ENCODE results near the gene ANKRD12.

Gene ANKRD12

DNA sequence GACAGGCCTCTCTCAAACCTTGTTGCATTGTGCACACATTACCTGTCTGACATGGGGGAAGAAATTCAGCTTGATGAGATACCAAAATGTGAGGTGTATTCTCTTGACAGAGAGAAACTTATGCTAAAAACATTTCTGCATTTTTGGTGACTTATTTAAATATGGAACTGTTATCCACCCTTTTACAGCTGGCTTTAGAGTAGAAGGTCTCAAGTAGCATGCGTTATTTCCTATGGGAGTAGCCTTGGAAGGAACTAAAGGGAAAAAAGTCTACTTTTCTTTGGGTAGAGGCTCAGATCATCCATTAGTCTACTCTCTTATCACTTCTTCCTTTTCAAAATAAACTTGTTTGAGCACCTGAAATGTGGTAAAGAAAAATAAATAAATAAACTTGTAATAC, 141.4 kb downstream of the ANKRD12 start:
- in situ Hi-C loops (cut with MboI; ENCODE audit: low sequenced_read_pairs, unreplicated experiment): no loop called here
- TF ChIP-seq, protein P1, sequence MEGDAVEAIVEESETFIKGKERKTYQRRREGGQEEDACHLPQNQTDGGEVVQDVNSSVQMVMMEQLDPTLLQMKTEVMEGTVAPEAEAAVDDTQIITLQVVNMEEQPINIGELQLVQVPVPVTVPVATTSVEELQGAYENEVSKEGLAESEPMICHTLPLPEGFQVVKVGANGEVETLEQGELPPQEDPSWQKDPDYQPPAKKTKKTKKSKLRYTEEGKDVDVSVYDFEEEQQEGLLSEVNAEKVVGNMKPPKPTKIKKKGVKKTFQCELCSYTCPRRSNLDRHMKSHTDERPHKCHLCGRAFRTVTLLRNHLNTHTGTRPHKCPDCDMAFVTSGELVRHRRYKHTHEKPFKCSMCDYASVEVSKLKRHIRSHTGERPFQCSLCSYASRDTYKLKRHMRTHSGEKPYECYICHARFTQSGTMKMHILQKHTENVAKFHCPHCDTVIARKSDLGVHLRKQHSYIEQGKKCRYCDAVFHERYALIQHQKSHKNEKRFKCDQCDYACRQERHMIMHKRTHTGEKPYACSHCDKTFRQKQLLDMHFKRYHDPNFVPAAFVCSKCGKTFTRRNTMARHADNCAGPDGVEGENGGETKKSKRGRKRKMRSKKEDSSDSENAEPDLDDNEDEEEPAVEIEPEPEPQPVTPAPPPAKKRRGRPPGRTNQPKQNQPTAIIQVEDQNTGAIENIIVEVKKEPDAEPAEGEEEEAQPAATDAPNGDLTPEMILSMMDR (IDR thresholded peaks at IDR 0.05; ENCODE audit: borderline replicate concordance, control extremely low read depth, extremely low read depth, insufficient read depth, missing control alignments): no peak
- DNase-seq (ENCODE audit: low spot score): no peak

DNA sequence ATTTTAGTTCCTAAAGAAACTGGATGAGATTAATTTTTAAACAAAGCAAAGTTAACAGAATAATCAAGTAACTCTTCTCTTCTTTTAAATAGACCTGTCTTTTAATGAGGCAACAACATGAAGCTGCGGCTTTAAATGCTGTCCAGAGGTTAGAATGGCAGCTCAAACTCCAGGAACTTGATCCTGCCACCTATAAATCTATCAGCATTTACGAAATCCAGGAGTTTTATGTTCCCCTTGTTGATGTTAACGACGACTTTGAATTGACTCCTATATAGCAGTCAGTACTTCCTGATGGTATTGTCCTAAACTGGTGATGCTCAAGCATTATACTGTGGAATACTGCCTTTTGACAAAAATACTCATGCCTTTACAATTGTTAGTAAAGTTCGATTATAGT, 144.3 kb downstream of the ANKRD12 start:
- TF ChIP-seq, protein P1 (IDR thresholded peaks at IDR 0.05; ENCODE audit: borderline replicate concordance, control extremely low read depth, extremely low read depth, insufficient read depth, missing control alignments): no peak
- DNase-seq (ENCODE audit: low spot score): no peak
- in situ Hi-C loops (cut with MboI; ENCODE audit: low sequenced_read_pairs, unreplicated experiment): no loop called here

DNA sequence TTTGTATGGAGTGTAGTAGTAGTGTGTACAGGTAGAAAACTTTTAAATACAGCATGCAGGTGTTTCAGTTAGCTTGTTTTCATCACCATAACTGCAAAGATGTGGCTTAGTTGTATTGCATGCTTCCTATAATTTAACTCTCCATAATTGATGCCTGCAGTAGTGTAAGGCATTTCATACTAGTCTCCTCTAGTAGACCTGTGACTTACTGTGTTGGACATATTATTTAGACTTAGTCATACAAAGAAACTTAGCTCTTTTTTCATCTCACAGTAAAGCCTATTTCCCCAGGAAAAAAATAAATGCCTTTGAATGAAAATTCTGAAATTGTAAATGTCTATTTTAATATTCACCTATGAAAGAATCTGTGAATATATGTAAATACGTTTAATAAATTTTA, 145.2 kb downstream of the ANKRD12 start:
- in situ Hi-C loops (cut with MboI; ENCODE audit: low sequenced_read_pairs, unreplicated experiment): no loop called here
- DNase-seq (ENCODE audit: low spot score): no peak
- TF ChIP-seq, protein P1 (IDR thresholded peaks at IDR 0.05; ENCODE audit: borderline replicate concordance, control extremely low read depth, extremely low read depth, insufficient read depth, missing control alignments): no peak

DNA sequence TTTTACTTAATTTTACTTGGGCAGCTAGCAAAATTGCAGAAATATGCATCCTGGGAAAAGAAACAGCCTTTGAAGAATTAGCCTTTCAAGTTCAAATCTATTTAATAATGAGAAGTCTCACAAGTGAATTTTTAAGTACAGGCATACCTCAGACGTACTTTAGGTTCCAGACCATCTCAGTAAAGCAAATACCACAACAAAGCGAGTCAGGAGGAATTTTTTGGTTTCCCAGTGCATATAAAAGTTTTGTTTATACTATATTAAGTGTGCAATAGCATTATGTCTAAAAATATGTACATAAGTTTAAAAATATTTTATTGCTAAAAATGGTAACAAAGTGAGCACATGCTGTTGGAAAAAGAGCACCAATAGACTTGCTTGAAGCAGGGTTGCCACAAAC, 147.2 kb downstream of the ANKRD12 start:
- no peak for DNase-seq (ENCODE audit: low spot score)
- TF ChIP-seq, protein P1 (IDR thresholded peaks at IDR 0.05; ENCODE audit: borderline replicate concordance, control extremely low read depth, extremely low read depth, insufficient read depth, missing control alignments): no peak
- in situ Hi-C loops (cut with MboI; ENCODE audit: low sequenced_read_pairs, unreplicated experiment): no loop called here

DNA sequence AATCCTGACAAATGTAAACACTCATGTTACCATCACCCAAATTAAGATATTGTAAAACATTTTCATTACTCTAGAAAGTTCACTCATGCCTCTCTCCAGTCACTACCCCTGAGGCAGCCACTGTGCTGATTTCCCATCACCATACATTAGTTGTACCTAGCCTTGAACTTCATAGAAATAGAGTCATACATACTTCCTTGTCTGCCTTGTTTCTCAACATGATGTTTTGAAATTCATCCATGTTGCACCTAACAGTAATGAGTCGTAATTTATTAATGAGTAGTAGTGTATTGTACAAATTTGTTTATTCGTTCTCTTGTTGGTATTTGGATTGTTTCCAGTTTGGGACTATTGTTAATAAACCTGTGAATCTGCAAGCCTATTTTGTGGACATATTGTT, 149.0 kb downstream of the ANKRD12 start:
- TF ChIP-seq, protein P1 (IDR thresholded peaks at IDR 0.05; ENCODE audit: borderline replicate concordance, control extremely low read depth, extremely low read depth, insufficient read depth, missing control alignments): no peak
- DNase-seq (ENCODE audit: low spot score): no peak
- in situ Hi-C loops (cut with MboI; ENCODE audit: low sequenced_read_pairs, unreplicated experiment): no loop called here

DNA sequence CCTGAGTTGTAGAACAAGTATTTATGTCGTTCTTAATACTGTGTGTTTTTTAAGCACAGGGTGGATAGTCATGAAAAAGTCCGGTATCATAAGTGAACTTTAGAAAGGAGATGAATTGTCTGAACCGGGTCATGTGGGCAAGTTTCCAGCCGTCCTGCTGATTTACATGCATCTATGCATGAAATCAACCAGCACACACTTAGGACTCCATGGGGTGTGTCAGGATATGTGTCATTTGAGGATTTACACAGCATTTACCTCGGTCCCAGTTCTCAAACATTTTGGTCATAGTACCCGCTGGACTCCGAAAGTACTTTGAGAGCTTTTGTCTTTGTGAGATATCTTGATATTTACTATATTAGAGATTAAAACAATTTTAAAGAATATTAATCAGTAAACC, 150.5 kb downstream of the ANKRD12 start:
- TF ChIP-seq, protein P1 (IDR thresholded peaks at IDR 0.05; ENCODE audit: borderline replicate concordance, control extremely low read depth, extremely low read depth, insufficient read depth, missing control alignments): no peak
- in situ Hi-C loops (cut with MboI; ENCODE audit: low sequenced_read_pairs, unreplicated experiment): no loop called here
- no peak for DNase-seq (ENCODE audit: low spot score)

DNA sequence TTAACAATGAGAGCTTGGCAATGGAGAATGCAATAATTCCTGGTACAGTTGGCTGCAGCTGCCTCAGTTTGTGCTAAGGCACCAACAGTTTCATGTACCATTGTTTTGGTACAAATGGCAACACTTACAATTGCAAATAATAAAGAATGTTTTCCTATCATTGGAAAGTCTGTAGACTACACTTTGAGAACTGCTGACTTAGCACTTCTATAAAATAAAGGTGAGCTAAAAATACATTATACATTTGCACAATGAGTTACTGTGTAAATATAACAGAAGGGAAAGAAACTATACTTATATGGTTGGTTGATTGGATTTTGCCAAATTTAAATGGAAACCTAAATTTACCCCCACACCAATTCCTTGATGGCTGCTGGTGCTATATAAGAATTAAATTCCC, 153.1 kb downstream of the ANKRD12 start:
- TF ChIP-seq, protein P1 (IDR thresholded peaks at IDR 0.05; ENCODE audit: borderline replicate concordance, control extremely low read depth, extremely low read depth, insufficient read depth, missing control alignments): no peak
- DNase-seq (ENCODE audit: low spot score): no peak
- in situ Hi-C loops (cut with MboI; ENCODE audit: low sequenced_read_pairs, unreplicated experiment): no loop called here

Data from GM13976 (cell line).